Endometrium (tissue), 2 donors: Measurements from ENCODE around the gene INTU.
"Not testable (repeated sequence)": the region's sequence is repeated elsewhere in the genome, so short reads cannot be mapped to it uniquely, and the experiment has no call there.

Source experiments
- FAIRE-seq: peaks from 2 replicates; lab custom pipeline; 2012; peaks lifted over from hg19 to GRCh38; lab: Jason Lieb, UNC
- donor health status: control.
- donor health status: control.

Gene INTU

DNA sequence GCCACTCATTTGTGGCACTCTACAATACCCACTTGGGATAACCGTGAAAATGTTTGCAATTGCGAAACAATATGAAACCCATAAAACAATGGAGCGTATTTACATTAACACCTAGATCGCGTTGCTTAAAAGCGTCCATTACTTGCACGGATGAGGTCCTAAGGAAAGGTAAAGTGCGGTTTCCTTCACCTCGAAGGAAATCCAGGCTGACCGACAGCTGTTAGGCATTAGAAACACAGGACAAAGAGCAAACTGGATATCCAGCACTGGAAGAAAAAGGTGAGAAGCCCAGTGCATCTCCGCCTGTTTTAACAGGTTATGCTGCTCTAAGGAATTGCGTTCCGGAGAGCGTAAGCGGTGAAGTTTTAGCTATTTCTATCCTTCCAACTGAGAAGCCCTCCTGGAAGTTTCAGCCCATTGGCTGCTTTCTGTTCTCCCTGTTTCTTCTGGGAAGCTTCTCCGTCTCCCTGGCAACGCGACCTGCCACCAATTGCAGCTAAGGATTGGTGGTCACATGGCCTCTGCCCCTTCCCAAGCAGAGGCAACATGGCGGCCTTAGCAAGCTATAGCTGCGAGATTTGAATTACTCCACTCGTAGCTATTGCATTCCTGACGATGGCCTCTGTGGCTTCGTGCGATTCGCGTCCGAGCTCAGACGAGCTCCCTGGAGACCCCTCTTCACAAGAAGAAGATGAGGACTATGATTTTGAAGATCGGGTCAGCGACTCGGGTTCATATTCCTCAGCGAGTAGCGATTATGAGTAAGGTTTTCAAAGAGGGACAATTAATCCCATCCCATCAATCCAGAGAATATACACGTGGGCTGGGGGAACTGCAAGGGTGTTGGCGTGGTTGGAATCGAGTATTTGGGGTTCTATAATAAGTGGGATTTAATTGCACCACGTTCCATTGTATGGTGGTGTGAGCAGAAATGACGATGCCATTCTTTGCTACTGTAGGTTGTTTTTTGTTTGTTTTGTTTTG, at the start of gene INTU:
INTU (plus strand) TSS at position 538 of the 984 bp plus-strand sequence; CDS start at position 616, 78 bp downstream.
- FAIRE-seq = peak; percentile 95

GRCh38 chr4:127586496-127586895, 46.3 kb upstream of the INTU start:
- not testable (repeated sequence) for FAIRE-seq

DNA sequence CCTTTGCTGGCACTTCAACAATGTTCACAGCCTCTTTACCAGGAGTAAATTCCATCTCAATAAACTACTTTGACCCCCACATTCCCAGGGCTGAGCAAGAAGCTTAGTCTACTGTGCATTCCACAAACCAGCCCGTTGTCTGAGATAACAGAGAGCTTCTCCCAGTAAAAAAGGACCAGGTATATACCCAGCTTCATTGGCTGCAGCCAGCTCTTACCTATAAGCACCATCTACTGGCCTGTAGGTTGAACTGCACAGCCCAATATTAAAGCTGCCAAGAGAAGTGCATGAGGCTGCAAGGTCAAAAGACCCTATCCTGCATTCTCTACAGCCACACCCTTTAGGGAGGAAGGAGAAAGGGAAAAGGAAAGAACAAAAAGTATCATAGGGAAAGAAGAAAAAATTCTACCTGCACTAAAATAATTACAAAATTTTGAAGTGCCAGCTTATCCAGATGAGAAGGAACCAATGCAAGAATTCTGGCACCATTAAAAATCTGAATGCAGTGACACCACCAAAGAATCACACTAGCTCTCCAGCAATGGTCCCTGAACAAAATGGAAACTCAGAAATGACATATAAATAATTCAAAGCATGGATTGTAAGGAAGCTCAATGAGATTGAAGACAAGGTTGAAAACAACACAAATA, 45.7 kb upstream of the INTU start:
- no peak for FAIRE-seq

GRCh38 chr4:127589153-127589552, 43.6 kb upstream of the INTU start:
- not testable (repeated sequence) for FAIRE-seq

DNA sequence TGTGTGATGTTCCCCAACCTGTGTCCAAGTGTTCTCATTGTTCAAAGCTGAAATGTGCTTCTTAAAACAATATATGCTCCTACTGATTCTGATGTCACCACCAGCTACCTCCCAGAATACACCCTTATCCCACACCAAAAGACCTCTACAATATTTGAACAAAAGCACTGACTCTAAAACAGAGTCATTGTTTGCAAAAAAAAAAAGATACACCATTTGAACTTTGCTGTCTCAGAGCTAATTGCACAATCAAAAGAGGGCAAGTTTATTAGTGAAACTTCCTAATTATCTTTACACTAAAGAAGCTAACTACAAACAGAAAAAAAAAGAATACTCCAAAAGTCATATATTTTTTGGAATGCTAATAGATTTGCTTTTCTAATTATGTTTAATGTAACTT, 34.1 kb upstream of the INTU start:
- no peak for FAIRE-seq

GRCh38 chr4:127601029-127601428, 31.7 kb upstream of the INTU start:
- peak; percentile 91 for FAIRE-seq

DNA sequence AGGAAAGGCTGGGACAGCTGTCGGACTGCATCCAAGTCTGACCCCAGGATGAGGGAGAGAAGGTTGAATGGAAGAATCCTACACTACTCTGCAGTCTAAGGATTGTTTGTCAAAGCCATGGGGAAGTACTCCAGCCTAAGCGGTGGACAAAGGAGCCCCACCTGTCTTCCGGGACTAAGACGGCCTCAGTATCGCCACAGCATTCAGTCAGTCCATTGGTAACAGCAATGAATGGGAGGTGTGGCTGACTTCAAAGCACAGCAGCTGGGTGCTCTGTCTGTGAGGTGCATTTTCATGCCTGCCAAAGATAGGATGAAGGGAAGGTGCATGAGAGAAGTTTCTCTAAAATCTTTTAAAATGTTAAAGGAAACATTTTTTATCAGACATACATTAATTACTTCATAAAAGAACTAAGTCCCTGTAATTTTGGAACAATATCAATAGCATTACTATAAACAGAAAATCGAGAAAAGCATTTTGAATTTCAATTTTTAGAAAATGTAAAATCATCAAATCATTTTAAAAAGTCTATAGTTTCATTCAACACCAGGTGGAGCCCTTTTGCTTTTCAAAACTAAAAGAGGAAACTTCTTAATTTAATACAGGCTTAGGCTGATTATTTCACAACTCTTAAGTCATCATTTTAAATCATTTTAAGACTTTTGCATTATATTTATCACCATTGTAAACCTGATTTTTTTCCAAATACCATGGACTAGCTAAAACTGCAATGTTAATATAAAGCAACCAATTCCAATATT, 27.6 kb upstream of the INTU start:
- FAIRE-seq = peak; percentile 97

GRCh38 chr4:127606823-127607222, 25.9 kb upstream of the INTU start:
- FAIRE-seq = no peak

- FAIRE-seq = no peak
Observed at GRCh38 chr4:127609484-127609883, 23.3 kb upstream of the INTU start.

DNA sequence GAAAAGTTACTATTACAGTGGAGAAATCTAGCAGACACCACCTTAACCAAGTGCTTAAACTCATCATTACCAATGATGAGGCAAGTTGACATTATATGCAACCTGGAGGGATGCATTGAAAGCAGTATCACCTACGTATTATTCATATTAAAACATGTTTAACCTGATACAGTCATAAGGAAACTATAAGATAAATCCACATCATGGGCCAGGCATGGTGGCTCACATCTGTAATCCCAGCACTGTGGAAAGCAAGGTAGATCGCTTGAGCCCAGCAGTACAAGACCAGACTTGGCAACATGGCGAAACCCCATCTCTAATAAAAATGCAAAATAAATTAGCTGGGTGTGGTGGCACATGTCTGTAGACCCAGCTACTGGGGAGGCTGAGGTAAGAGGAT, 22.3 kb upstream of the INTU start:
- no peak for FAIRE-seq

DNA sequence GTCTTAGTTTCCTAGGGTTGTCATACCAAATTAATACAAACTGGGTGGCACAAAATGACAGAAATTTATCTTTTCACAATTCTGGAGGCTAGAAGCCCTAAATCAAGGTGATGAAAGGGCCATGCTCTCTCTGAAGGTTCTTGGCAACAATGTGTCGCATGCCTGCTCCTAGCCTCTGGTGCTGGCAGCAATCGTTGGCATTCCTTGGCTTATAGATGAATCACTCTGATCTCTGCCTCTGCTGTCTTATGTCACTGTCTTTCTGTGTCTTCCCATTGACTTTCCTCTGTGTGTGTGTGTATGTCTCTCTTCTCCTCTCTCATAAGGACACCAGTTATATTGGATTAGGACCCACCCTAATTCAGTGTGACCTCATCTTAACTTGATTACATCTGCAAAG, 15.9 kb upstream of the INTU start:
- no peak for FAIRE-seq

- FAIRE-seq = no peak
Observed at GRCh38 chr4:127618427-127618826, 14.3 kb upstream of the INTU start.

- FAIRE-seq = no peak
Observed at GRCh38 chr4:127622621-127622920, 10.2 kb upstream of the INTU start.

- FAIRE-seq = no peak
Observed at GRCh38 chr4:127622921-127623796, 9.6 kb upstream of the INTU start.

GRCh38 chr4:127623797-127624083, 9.0 kb upstream of the INTU start:
- FAIRE-seq = no peak

DNA sequence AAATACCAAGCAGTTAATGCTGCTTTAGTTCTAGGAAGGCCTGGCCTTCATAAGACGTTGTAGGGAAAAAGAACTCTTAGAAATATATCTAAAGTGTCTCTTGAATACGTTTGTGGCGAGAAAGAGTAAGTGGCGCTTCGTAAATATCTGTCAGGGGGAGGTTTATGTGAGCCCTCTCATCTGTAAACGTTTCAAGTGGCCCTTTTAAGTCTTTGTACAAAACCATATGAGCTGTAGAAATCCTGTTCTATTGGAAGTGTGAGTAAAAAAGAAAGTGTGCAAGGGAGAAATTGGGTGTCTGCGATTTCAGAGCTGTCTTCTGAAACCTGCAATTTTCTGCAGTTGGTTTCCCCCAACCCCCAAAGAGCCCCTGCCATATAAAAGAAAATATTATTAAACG, 8.6 kb upstream of the INTU start:
- no peak for FAIRE-seq

- FAIRE-seq = no peak
Observed at GRCh38 chr4:127629371-127629770, 3.4 kb upstream of the INTU start.

- no peak for FAIRE-seq
Observed at GRCh38 chr4:127630152-127630551, 2.6 kb upstream of the INTU start.

GRCh38 chr4:127631420-127631819, 1.3 kb upstream of the INTU start:
- no peak for FAIRE-seq

GRCh38 chr4:127634181-127634580, 1.4 kb downstream of the INTU start:
- no peak for FAIRE-seq

DNA sequence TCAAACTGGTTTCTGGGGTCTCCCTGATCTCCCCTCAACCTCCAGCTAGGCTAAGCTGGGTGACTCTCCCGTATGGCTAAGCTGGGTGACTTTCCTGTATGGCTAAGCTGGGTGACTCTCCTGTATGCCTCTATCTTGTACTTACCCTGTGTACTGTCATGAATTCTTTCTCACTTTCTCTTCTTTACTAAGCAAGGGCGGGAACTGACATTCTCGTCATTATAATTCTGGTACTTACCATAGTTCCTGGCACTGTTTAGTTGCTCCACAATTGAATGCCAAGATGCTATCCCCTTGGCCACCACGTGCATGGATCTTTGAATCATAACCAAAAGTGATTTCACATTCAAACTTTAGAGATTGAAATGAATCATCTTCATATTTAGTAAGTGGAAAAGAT, 8.8 kb downstream of the INTU start:
- FAIRE-seq = no peak

DNA sequence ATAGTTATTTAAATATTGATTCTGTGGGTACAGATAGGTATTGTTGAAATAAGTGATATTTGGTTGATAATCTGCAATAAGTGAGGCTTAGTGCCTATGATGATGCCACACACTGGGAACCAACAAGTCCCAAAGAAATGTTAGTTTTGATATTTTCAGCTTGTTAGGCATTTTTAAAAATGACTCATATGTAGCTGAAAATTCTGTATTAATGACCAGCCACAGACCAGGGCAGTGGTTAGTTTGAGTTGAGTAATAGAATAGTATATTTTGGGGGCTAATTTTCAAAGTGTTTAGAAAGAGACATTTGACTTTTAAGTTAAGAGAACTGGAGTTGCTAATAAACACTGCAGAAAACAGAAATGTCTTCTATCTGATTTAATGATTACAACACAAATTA, 9.4 kb downstream of the INTU start:
- no peak for FAIRE-seq
